OCI-LY1 (cell line): ENCODE data around the gene ZIM2.

Experiments used
- H2AFZ ChIP-seq: fragments of 200-600 bp; sonication (generic), shearing (Covaris generic); 2 replicates; pipeline ENCODE4 v1.6.0; 2014; ENCODE audit warnings: antibody characterized with exemption, mild to moderate bottlenecking, low read length
- H3F3A ChIP-seq: fragments of 200-600 bp; sonication (generic), shearing (Covaris generic); 2 replicates; pipeline ENCODE4 v1.6.0; 2014; ENCODE audit warnings: mild to moderate bottlenecking, antibody characterized with exemption, low read length, moderate library complexity; ENCODE audit not compliant: insufficient read depth
- H3K27ac ChIP-seq: fragments of 200-600 bp; sonication (generic); 2 replicates; pipeline ENCODE4 v1.5.1; 2014; ENCODE audit warnings: low read length, mixed run types, mild to moderate bottlenecking, low read depth; ENCODE audit not compliant: poor library complexity, severe bottlenecking
- H3K27me3 ChIP-seq: fragments of 200-600 bp; sonication (generic); 2 replicates; pipeline ENCODE4 v1.6.0; 2014; ENCODE audit warnings: antibody characterized with exemption, mild to moderate bottlenecking, low read length, moderate library complexity; ENCODE audit not compliant: insufficient read depth
- H3K36me3 ChIP-seq: fragments of 200-600 bp; sonication (generic); 2 replicates; pipeline ENCODE4 v1.6.1; 2014; ENCODE audit warnings: mild to moderate bottlenecking, antibody characterized with exemption, low read length, moderate library complexity, mixed read lengths; ENCODE audit not compliant: insufficient read depth
- H3K4me1 ChIP-seq: fragments of 200-600 bp; sonication (generic); 2 replicates; pipeline ENCODE4 v1.5.1; 2014; ENCODE audit warnings: mild to moderate bottlenecking, low read length, moderate library complexity; ENCODE audit not compliant: insufficient read depth, severe bottlenecking
- H3K4me2 ChIP-seq: fragments of 200-600 bp; sonication (generic), shearing (Covaris generic); 2 replicates; pipeline ENCODE4 v1.6.1; 2014; ENCODE audit warnings: low read length
- H3K4me3 ChIP-seq: fragments of 200-600 bp; sonication (generic); 2 replicates; pipeline ENCODE4 v1.5.1; 2014; ENCODE audit warnings: low read length, low read depth, mild to moderate bottlenecking, mixed read lengths; ENCODE audit not compliant: poor library complexity, severe bottlenecking
- H3K79me2 ChIP-seq: fragments of 200-600 bp; shearing (Covaris generic); 2 replicates; pipeline ENCODE4 v1.6.1; 2016; ENCODE audit warnings: mixed run types, low read length, mixed read lengths; ENCODE audit not compliant: insufficient read depth
- H3K9ac ChIP-seq: fragments of 200-600 bp; sonication (generic), shearing (Covaris generic); 2 replicates; pipeline ENCODE4 v1.6.1; 2014; ENCODE audit warnings: mild to moderate bottlenecking, low read length, mixed read lengths
- H3K9me2 ChIP-seq: fragments of 200-600 bp; sonication (generic), shearing (Covaris generic); 2 replicates; pipeline ENCODE4 v1.6.1; 2014; ENCODE audit warnings: low read depth, mild to moderate bottlenecking, low read length, mixed read lengths
- H3K9me3 ChIP-seq: fragments of 200-600 bp; shearing (Covaris generic); 2 replicates; pipeline ENCODE4 v1.6.1; 2014; ENCODE audit warnings: low read length, mixed read lengths
- H4K20me1 ChIP-seq: fragments of 200-600 bp; sonication (generic), shearing (Covaris generic); 2 replicates; pipeline ENCODE4 v1.6.0; 2016; ENCODE audit warnings: mild to moderate bottlenecking, low read length; ENCODE audit not compliant: insufficient read depth
- CTCF ChIP-seq: fragments of 200-600 bp; sonication (generic), shearing (Covaris generic); IDR thresholded peaks from 2 replicates; pipeline ENCODE4 v1.5.1; 2017; ENCODE audit warnings: mild to moderate bottlenecking, antibody characterized with exemption, low read length, moderate library complexity, mixed read lengths
- EZH2 ChIP-seq: fragments of 200-600 bp; sonication (generic), shearing (Covaris generic); IDR thresholded peaks from 2 replicates; pipeline ENCODE4 v1.8.0; 2017; ENCODE audit warnings: borderline replicate concordance, mixed run types, mild to moderate bottlenecking, antibody characterized with exemption, low read length, moderate library complexity, mixed read lengths

The ZIM2 gene

GRCh38 chr19:56868446-56868845 lies 27.9 kb upstream of the ZIM2 start:
- no peak for TF ChIP-seq CTCF
- no peak for TF ChIP-seq EZH2
- Histone ChIP-seq H3K9me3 (no peaks in the 10 kb centered on the region), H3K4me1 (no peaks in the 10 kb centered on the region), H3F3A (no peaks in the 10 kb centered on the region), H2AFZ (no peak overlapping the region), H3K9me2 (no peaks in the 10 kb centered on the region), H4K20me1 (no peaks in the 10 kb centered on the region), H3K36me3 (no peaks in the 10 kb centered on the region), H3K27me3 (no peaks in the 10 kb centered on the region), H3K27ac (no peak overlapping the region), H3K79me2 (no peaks in the 10 kb centered on the region), H3K9ac (no peak overlapping the region), H3K4me2 (no peak overlapping the region), H3K4me3 (no peak overlapping the region)

- no peaks in the 10 kb centered on the region for H3F3A ChIP-seq
- no peaks in the 10 kb centered on the region for H4K20me1 ChIP-seq
- no peak overlapping the region for H3K9ac ChIP-seq
- H3K9me2 ChIP-seq = no peaks in the 10 kb centered on the region
- no peaks in the 10 kb centered on the region for H3K79me2 ChIP-seq
- no peak for TF ChIP-seq CTCF
- TF ChIP-seq EZH2 = no peak
- no peaks in the 10 kb centered on the region for H3K27me3 ChIP-seq
- H2AFZ ChIP-seq = no peak overlapping the region
- H3K4me1 ChIP-seq = no peaks in the 10 kb centered on the region
- H3K9me3 ChIP-seq = no peaks in the 10 kb centered on the region
- no peak overlapping the region for H3K4me2 ChIP-seq
- H3K27ac ChIP-seq = no peak overlapping the region
- H3K4me3 ChIP-seq = no peak overlapping the region
- H3K36me3 ChIP-seq = no peaks in the 10 kb centered on the region
Measured at GRCh38 chr19:56866538-56866937, 26.0 kb upstream of the ZIM2 start.

- TF ChIP-seq CTCF (no peak), EZH2 (no peak)
- no peak overlapping the region for H3K9ac ChIP-seq
- H2AFZ ChIP-seq = no peak overlapping the region
- H3K79me2 ChIP-seq = no peaks in the 10 kb centered on the region
- H3F3A ChIP-seq = no peaks in the 10 kb centered on the region
- no peak overlapping the region for H3K4me3 ChIP-seq
- H3K27ac ChIP-seq = no peak overlapping the region
- no peaks in the 10 kb centered on the region for H3K9me3 ChIP-seq
- H3K4me1 ChIP-seq = no peaks in the 10 kb centered on the region
- no peaks in the 10 kb centered on the region for H3K36me3 ChIP-seq
- H3K27me3 ChIP-seq = no peaks in the 10 kb centered on the region
- no peaks in the 10 kb centered on the region for H4K20me1 ChIP-seq
- H3K9me2 ChIP-seq = no peaks in the 10 kb centered on the region
- no peak overlapping the region for H3K4me2 ChIP-seq
Measured at GRCh38 chr19:56864443-56865125, 24.1 kb upstream of the ZIM2 start.
